ENCODE data around the gene CHIT1.
"Not testable (repeated sequence)": the region's sequence is repeated elsewhere in the genome, so short reads cannot be mapped to it uniquely, and the experiment has no call there.

The CHIT1 gene

DNA sequence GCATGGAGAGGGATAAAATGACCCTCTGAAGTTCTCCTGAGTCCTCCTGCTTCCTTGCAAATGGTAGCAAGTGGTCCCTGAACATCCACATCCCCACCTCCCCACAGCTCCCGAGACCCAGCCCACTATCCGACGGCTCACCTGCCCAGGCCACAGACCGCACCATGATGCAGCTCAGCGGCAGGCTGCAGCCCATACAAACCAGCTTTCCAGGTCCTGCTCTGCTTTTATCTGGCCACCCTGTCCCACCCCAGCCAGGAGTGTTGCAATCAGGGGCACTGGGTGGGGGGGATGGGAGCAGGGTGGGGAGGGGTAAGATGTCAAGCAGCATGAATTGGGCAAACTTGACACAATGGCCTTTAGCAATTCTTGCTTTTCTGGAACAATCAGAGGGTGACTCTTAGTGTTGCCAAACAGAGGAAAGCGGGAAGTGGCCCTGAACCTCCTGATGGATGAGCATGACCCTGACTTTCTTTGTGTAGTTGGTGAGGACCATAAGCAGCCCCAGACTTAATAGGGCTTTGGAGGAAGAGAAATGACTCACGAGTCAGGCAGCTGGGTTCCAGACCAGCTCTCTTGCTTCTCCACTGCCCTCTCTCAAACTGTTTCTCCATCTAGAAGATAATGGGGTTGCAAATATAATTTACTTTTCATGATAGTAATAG is at the start of gene CHIT1:
CHIT1 (minus strand) TSS at position 203 of the 665 bp plus-strand sequence; CDS start at position 166, 37 bp downstream.
- DNase-seq (ENCODE audit: low read depth) = peak; percentile 40

DNA sequence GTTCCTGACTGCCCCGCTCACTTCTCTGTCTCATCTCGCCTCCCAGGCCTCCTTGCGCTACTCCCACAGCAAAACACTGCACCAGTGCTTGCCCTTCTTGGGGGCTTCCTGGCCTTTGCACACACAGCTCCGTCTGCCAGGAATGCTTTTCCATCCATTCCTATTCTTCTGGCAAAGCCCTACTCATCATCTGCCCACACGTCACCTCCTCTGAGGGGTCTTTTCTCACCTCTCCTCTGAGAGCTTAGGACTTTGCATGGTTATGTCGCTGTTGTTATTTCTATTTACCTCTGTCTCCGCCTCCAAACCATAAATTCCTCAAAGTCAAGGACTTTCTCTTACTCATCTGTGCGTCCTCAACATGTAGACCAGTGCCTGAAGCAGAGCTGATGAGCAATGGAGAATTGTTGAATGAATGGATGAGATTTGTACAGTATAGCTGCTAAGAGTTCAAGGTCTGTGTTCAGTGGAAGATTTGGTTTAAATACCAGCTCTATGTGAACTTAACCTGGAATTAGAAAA is 49.5 kb upstream of the CHIT1 start:
- DNase-seq (ENCODE audit: low read depth) = peak; percentile 26

DNA sequence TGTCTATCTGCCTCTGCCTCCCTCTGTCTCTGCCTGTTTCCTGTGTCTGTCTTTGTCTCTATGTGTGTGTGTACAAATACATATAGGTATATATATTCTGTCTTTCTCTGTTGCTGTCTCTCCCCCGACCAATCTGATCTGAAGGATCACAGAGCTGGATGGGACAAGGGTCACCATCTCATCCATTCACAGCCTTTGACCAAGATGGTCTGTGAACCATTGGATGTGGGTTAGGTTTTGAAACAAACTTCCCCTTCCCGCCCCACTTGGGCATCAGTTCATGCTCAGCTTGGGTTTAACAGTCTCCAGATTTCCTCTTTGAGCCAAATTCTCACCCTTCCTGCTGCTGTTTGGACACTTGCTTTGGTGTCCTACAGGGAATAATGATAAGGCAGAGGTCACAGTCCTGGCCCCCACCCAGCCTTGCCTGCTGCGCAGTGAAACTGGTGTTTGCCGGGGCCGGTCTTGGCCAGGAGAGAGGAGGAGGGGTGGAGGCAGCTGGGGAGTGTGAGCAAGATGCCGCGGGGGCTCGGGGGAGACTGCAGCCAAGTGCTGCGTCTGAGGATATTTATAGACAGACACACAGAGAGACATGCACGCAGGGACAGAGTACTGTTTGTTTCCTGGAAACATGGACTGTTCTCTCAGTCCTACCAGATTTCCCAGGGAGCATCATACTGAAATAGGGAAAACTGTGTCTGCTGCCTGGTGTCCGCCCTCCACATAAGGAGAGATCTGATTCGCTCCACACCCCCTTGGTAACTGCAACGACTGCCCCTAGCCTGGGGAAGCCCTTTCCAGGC is 48.8 kb upstream of the CHIT1 start:
- peak; percentile 88 for DNase-seq (ENCODE audit: low read depth)

DNA sequence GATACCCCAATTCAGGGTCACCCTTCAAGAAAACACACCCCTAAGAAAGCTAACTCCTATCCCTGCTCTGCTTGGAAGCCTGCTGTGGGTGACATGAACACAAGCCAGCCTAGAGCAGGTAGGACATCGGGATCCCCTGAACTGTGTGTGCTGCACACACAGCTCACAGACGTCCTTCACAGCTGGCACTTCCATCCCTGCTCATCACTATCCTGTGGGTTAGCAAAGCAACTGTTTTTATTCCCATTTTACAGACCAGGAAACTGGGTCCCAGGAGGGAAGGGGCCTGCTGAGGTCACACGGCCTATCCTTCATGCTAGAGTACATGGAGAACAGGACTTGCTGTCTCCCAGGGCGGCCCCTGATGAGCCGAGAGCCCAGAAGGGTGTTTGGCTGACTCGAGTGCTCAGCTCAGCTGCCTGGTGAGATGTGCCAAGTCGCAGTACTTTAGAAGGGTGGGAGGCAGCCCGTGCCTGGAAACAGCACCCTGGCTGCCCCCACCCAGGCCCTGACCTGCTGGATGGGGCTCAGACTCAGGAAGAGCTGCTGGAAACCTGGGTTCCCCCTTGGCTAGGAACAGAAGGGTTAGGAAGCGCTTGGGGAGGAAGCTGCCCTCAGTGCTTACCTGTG is 47.6 kb upstream of the CHIT1 start:
- DNase-seq (ENCODE audit: low read depth) = no peak

DNA sequence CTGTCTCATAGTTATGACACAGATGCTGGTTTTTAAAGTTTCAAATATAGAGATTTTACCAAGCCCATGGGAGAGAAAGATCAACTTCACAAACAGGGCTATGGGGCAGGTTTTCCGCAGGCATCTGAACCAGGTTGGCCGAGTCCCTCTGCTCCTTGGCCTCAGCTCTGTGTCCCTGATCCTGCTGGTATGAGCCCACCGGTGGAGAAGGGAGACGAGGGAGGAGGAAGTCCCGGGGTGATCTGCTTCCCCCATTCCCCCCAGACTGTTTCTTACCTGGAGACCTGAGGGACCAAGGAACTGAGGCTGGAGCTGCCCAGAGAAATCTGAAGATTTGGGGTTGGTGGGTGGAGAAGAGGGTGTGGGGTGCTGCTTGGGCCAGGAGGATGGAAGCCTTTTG is 46.9 kb upstream of the CHIT1 start:
- DNase-seq (ENCODE audit: low read depth) = no peak

DNA sequence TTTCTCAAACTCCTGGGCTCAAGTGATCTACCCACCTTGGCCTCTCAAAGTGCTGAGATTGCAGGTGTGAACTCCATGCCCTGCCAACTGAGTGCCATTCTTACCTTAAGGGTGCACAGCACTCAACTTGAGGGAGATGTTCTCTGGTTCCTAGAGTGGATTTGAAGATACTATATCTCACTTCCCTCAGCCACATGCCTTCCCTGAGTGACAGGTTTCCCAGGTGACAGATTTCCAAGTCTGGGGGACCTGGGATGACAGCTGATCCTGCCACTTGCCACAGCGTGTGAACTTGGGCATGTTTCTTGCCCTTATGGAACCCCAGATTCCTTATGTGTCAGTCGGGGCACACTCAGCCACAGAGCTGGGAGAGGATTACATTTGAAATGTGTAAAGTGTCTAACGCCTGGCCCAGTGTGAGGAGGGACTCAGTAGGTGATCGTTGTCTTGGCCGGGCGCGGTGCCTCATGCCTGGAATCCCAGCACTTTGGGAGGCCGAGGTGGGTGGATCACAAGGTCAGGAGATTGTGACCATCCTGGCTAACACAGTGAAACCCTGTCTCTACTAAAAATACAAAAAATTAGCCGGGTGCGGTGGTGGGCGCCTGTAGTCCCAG is 46.3 kb upstream of the CHIT1 start:
- no peak for DNase-seq (ENCODE audit: low read depth)

DNA sequence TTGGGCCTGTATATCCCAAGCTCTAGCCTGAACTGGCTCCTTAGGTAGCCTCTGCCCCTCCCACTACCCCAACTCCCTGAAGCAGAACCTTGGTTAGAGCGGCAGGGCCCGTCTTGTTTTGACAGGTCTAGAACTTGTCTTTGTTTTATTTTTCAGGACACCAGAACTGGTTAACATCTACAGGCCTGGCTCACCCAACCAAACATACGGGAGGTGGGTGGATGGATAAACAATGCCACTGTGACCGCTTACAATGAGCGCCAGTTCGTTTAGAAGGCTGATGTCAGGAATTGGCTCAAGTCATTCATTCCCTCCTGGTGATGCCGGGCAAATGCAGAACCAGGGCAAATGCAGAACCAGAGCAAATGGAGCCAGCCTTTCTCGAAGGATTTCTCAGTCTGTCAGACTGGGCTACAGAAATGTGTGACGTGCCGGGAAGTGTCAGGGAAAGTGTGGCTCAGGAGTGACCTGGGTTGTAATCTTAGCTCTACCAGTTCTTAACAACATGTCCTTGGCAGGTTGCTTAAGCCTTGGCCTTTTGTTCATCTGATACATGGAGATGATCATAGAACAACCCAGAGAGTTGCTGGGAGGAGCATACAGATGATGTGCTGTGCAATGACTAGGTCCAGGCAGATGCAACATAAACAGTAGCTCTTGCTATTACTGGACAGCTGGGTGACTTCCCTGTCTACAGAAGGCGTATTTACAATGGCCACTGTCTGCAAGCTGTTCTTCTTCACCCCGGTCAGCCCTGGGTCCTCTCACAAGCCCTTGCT is 45.3 kb upstream of the CHIT1 start:
- DNase-seq (ENCODE audit: low read depth) = no peak

DNA sequence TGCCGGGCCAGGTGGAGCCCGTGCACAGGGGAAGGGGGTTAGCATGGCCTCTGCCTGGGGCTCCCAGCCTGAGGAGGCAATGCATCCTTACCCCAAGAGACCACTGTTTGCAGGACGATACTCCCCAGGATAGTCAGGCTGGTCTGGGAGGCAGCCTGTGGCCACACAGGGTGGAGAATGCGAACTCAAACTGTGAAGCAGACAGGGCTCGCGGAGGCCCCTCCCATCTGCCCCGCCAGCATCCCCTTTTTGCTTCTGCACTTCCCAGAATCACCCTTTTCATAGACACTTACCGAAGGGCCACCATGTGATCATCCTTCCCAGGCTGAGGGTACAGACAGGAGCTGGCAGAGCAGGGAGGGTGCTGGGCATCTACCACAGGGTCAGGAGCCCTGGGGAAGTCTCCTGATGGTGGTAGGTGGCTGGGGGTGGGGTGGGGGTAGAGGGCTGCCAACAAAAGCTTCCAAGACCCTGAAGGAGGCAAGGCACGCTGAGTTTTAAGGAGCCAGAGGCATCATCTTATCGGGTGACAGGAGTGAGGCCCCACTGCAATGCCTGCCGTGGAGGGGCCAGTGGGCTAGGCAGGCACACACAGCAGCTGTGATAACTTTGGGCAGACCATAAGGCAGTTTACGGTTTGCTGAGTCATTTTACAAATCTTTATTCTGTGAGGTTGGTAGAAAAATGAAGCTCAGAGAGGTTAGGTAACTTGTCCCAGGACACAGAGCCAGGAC is 44.6 kb upstream of the CHIT1 start:
- DNase-seq (ENCODE audit: low read depth) = no peak

DNA sequence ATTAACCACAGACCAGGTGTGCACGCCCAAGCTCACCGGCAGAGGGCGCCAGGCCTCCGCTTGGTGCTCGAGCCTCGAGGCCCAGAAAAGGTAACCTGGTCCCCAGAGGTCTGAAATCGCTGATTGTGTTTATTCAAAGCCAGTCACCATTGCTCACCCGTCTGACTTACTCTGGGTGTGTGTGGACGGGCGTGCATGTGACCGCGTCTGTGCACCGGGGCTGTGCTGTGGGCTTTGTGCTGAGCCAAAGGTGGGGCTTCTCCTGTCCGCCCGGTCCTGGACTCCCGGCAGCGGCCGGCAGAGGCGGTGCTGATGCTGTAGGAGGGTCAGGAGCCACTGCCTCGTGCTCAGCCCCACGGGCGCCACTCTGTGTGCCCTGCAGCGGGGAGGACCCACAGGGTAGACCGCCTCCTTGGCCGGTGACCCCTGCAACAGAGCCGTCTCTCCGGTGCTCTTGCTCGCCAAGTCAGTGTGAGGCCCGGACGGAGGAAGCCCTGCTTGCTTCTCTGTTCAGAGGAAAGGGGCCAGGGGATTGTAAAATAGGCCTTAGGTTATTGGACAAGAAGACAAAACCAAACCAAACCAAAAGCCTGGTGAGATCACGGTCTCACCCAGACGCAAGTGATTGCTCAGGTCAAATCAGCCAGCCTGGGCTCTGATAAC is 43.9 kb upstream of the CHIT1 start:
- DNase-seq (ENCODE audit: low read depth) = peak; percentile 73

DNA sequence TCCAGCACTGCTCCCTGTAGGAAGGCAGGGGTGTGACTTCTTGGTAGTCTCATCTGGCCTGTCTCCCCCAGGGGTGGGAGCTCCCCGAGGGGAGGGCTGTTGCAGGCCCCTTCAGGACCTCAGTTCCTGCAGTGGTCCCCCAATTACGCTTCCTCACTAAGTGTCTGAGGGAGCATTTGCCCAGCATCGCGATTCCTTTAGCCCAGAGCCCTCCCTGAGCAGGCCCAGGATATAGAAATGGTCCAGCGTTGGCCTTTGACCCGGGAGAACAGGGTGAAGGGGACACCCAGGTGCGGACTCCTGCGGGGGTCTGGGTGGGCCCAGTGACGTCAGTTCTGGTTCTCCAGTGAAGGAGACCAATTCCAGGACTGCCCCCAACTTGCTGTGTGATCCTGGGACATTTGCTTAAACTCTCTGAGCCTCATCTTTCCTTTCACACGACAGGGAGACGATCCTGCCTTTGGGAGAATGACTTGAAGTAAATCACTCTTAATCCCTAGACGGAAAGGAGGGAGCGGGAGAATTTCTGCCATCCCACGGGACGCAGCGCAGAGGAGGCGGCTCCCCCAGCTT is 43.2 kb upstream of the CHIT1 start:
- no peak for DNase-seq (ENCODE audit: low read depth)

DNA sequence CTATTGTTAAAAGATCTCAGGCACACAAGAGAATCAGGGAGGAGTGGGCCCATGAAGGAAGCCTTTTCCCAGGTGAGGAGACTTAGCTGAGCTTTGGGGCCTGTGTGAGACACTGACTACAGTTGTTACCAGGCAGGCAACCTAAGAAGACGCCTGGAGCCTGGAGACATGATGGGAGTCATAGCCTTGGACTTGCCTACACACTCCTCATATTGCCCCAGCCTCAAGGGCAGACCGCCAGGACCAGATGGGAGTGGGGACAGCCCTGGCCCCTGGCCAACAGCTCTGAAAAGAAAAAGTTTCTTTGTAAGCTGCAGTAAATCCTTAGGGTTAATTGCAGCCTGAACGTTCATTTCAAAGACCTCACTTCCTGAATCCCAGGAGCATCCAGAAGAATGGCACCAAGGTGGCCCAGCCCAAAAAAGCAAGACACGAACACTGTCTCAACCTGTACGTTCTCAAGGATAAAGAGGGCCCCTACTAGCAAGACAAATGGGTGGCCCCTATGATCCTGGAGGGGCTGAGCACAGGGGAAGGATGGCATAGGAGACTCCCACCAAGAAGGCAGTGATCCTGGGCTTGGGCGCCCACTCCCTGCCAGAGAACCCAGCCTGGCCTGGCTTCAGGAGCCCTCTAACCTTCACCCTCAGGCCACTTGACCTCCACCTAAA is 42.6 kb upstream of the CHIT1 start:
- DNase-seq (ENCODE audit: low read depth) = no peak

DNA sequence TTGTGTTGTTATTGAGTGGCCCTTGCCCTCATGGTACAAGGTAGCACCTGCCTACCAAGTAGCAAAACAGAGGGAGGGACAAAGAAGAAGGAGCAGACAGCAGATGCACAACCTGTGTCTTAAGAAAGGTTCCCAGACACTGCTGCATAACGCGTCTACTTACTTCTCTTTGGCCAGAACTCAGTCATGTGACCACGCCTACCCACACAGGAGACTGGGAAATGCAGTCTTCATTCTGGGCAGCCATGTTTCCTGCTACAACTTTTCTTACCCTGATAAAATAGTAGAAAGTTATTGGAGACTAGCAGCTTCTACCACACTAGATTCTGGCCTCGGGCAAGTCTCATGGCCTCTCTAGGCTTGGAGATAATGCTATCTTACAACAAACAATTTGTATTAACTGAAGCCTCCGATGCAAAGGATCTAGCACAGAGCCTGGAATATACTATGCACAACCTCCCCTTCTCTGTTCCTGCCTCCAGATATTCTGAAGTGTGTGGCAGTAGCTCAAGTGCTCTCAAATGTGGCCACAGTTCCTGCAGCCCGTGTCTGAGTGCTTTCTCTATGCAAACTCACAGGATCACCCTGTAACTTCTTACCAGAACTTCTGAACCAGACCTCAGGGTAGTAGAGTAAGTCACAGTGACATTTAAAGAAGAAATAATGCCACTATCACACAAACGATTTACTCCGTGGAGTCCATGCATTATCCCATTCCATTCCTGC is 41.7 kb upstream of the CHIT1 start:
- peak; percentile 76 for DNase-seq (ENCODE audit: low read depth)

DNA sequence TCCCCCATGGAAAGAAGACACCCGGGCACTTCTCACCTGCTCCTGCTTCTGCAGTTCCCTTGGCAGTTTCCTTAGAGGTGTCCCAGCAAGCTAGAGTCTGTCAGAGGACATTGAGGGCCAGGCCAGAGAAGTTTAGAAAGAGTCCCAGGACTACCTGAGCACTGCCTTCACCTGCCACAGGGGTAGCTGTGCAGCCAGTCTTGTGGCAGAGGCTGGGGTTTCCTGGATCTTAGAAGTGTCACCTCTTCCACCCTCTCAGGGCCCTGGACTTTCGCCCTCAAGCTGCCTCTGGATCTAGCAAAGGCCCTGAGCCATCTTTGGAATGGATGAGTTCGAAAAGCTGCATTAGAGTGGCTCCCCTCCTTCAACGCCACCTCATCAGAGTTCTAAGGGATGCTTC is 41.0 kb upstream of the CHIT1 start:
- no peak for DNase-seq (ENCODE audit: low read depth)

DNA sequence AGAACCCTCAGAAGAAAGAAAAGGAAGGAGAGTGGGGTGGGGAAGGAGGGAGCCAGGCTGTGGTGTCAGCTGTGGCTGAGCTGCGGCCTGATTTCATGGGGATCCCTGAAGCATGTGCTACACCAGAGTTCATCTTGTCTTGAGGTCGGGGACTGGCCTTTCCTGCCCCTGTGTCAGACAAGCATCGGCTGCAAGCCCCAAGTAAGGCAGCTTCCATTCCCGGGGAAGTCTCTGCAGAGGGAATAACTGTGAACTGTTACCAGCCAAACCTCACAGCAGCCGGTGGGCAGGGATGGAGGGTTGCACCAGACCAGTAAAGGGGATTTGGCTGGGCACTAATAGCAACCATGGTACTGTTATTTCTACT is 40.2 kb upstream of the CHIT1 start:
- DNase-seq (ENCODE audit: low read depth) = no peak

DNA sequence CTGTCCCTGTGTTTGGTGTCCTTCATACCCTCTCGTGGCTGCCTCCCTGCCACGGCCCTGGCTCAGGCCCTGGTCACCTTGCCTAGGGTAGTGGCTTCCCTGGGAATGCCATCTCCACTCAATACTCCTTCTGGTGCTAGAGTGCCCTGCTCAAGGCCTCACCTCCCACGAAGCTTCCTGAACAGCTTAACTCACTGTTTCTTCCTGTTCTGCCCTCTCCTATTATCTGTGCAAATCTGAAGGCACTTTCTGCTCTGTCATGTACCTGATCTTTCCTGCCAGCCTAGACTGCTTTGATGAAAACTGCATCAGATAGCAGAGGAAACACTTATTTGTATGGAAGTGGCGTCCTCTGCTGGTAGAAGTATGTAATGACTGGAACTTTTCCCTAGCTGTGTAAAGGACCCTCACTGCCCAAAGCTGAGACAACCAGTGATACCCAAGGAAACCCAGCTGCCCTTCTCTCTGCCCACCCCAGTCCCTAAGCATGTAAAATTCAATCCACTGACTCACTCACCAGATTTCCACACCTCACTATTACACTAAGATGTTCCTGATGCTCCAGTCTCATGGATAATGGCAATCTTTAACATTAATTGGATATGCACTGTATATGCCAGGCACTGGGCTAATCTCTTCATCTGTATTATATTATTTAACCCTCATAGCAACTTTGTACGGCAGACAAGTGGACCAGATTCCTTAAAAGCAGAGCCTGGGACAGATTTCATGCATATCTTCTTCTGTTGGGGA is 39.6 kb upstream of the CHIT1 start:
- peak; percentile 73 for DNase-seq (ENCODE audit: low read depth)

DNA sequence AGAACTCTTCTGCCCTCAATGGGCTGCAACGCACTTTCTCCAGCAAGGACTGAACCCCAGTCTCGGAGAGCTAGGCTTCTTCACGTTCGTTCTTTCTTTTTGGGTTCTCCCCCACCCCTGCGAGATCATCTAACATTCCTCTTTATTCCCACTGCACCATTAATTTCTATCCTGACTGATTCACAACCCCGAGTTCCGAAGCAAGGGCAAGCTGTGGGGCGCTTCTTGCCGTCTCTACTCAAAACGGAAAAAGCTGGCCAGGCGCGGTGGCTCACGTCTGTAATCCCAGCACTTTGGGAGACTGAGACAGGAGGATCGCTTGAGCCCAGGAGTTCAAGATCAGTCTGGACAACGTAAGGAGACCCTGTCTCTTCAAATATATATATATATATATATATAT is 38.4 kb upstream of the CHIT1 start:
- no peak for DNase-seq (ENCODE audit: low read depth)

DNA sequence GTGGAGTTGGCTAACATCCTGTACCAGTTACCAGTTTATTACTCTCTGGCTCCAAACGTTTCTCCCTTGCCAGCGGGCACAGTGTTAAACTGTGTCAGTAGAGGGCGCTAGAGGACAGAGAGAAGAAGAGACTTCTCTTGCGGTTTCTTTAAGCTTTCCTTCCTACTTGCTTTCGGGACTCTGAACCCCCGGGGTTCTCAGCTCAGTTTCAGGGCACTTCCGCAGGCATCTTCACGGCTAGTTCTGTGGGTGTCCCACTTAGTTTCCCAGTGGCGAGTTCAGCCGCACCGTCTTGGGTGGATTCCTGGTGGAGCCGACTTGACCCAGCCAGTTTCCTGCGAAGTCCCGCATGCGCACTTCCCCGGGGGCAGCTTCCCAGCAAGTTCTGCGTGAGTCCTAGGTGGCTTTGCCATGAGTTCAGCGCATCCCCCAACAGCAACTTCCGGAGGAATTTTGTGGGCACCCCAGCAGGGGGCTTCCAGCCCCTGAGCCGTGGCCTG is 37.9 kb upstream of the CHIT1 start:
- peak; percentile 87 for DNase-seq (ENCODE audit: low read depth)

DNA sequence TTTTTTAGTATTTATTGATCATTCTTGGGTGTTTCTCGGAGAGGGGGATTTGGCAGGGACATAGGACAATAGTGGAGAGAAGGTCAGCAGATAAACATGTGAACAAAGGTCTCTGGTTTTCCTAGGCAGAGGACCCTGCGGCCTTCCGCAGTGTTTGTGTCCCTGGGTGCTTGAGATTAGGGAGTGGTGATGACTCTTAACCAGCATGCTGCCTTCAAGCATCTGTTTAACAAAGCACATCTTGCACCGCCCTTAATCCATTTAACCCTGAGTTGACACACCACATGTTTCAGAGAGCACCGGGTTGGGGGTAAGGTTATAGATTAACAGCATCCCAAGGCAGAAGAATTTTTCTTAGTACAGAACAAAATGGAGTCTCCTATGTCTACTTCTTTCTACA is 36.7 kb upstream of the CHIT1 start:
- not testable (repeated sequence) for DNase-seq (ENCODE audit: low read depth)

Measured in EH (cell line).